ENCODE data around the gene TSACC. TPM values are rescaled to one million over a fixed set of nuclear protein-coding genes. Genes with fewer than 3 reads are reported as not detected.
"Not testable (repeated sequence)": the region's sequence is repeated elsewhere in the genome, so short reads cannot be mapped to it uniquely, and the experiment has no call there.

The TSACC gene
- total RNA-seq, 4 donors from 2014 or later: 1.2 to 8.3 TPM; not detected in 2

DNA sequence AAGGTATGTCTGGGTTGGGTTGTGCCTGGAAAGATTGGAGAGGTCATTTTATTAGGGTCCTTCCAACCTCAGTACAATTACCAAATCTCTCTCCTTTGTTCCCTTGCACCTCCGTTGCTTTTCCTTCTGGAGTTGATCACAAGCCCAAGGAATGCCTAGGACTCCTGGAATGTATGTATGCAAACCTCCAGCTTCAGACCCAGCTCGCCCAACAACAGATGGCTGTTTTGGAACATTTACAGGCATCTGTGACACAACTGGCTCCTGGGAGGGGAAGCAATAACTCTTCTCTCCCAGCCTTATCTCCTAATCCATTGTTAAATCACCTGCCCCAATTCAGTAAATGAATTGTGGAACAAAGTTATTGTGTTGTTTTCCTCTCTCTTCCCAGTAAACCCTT, 8.3 kb downstream of the TSACC start:
- intact Hi-C loops (cut with DNase I): no loop called here
- WGBS, 2 donors: 51 to 73% methylated on average over 2 of the region's 2 CpGs
- no peaks in the 10 kb centered on the region for H3K4me1 ChIP-seq

DNA sequence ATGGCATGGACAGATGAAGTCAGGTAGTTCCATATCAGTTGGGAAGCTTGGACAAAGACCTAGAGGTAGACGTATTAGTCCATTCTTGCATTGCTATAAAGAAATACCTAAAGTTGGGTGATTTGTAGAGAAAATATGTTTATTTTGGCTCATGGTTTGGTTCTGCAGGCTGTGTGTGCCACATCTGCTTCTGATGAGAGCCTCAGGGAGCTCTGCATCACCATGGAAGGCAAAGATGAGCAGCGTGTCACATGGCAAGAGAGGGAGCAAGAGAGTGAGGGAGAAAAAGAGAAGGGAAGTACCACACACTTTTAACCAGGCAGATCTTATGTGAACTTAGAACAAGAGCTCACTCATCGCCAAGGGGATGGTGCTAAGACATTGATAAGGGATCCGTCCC, 9.0 kb downstream of the TSACC start:
- Histone ChIP-seq H3K36me3 (no peaks in the 10 kb centered on the region), H3K9me3 (no peaks in the 10 kb centered on the region), H3K27ac (no peak overlapping the region), H3K27me3 (no peaks in the 10 kb centered on the region), H3K4me1 (no peaks in the 10 kb centered on the region), H3K4me3 (replicated peaks in 1 of 3) (no peak overlapping the region)
- no peak for TF ChIP-seq POLR2A (IDR thresholded peaks at IDR 0.05)
- TF ChIP-seq, protein P1, sequence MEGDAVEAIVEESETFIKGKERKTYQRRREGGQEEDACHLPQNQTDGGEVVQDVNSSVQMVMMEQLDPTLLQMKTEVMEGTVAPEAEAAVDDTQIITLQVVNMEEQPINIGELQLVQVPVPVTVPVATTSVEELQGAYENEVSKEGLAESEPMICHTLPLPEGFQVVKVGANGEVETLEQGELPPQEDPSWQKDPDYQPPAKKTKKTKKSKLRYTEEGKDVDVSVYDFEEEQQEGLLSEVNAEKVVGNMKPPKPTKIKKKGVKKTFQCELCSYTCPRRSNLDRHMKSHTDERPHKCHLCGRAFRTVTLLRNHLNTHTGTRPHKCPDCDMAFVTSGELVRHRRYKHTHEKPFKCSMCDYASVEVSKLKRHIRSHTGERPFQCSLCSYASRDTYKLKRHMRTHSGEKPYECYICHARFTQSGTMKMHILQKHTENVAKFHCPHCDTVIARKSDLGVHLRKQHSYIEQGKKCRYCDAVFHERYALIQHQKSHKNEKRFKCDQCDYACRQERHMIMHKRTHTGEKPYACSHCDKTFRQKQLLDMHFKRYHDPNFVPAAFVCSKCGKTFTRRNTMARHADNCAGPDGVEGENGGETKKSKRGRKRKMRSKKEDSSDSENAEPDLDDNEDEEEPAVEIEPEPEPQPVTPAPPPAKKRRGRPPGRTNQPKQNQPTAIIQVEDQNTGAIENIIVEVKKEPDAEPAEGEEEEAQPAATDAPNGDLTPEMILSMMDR (IDR thresholded peaks at IDR 0.05): no peak
- DNase-seq: no peak
- intact Hi-C loops (cut with DNase I): no loop called here
- 75 to 81% methylated on average over 4 of the region's 4 CpGs for WGBS, 2 donors

More for the DNA sequence above, 8.3 kb downstream of the TSACC start:
- no peaks in the 10 kb centered on the region for H3K36me3 ChIP-seq
- no peak overlapping the region for H3K27ac ChIP-seq
- TF ChIP-seq POLR2A (IDR thresholded peaks at IDR 0.05): no peak
- TF ChIP-seq, protein P1 (IDR thresholded peaks at IDR 0.05): no peak
- no peak overlapping the region for H3K4me3 ChIP-seq (replicated peaks in 1 of 3)
- no peak for DNase-seq
- H3K27me3 ChIP-seq: no peaks in the 10 kb centered on the region
- H3K9me3 ChIP-seq: no peaks in the 10 kb centered on the region

DNA sequence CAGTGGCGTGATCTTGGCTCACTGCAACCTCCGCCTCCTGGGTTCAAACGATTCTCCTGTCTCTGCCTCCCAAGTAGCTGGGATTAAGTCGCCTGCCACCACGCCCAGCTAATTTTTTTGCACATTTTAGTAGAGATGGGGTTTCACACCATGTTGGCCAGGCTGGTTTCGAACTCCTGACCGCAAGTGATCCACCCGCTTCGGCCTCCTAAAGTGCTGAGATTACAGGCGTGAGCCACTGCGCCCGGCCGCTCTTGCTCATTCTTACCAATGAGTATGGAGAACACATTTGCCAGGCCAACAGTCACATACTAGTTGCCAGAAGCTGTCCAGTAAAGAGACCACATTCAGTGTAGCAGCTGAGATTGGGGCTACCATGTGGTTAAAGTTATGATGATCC, 14.2 kb downstream of the TSACC start:
- 91 to 92% methylated on average over 13 of the region's 13 CpGs for WGBS, 2 donors

DNA sequence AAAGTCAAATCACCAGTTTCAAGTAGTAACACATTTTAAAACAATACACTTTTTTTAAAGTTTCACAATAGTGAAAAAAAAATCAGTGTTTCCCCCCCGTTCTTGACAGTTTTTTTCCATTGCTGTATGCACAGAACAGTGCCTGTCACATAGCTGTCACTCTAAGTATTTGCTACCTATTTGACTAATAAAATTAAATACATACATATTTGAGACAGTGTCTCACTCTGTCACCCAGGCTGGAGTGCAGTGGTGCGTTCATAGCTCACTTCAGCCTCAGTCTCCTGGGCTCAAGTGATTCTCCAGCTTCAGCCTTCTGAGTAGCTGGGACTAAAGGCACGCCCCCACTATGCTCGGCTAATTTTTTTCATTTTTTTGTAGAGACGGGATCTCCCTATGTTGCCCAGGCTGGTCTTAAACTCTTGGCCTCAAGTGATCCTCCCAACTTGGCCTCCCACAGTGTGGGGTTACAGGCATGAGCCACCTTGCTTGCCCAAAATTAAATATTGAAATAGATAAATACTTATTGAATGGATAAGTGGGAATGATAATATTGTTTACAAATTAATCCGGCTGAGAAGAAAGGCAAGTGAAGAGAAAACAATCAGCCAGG, 18.0 kb downstream of the TSACC start:
- Histone ChIP-seq H3K4me3 (replicated peaks in 1 of 3) (no peak overlapping the region), H3K4me1 (peaks cover 0 to 6% of the 10 kb centered on the region in 2 donors), H3K27me3 (no peaks in the 10 kb centered on the region), H3K9me3 (no peaks in the 10 kb centered on the region), H3K27ac (no peak overlapping the region), H3K36me3 (no peaks in the 10 kb centered on the region)
- intact Hi-C loops (cut with DNase I): no loop called here
- peak; percentile 47 to 48 for DNase-seq
- TF ChIP-seq, protein P1 (IDR thresholded peaks at IDR 0.05): no peak
- no peak for TF ChIP-seq POLR2A (IDR thresholded peaks at IDR 0.05)
- WGBS, 2 donors: 17 to 21% methylated on average over 6 of the region's 6 CpGs

More for the DNA sequence above, 14.2 kb downstream of the TSACC start:
- H3K9me3 ChIP-seq; H3K36me3 ChIP-seq; H3K4me1 ChIP-seq; intact Hi-C loops (cut with DNase I); H3K27ac ChIP-seq; H3K27me3 ChIP-seq; H3K4me3 ChIP-seq (replicated peaks in 1 of 3); DNase-seq: not testable (repeated sequence)

DNA sequence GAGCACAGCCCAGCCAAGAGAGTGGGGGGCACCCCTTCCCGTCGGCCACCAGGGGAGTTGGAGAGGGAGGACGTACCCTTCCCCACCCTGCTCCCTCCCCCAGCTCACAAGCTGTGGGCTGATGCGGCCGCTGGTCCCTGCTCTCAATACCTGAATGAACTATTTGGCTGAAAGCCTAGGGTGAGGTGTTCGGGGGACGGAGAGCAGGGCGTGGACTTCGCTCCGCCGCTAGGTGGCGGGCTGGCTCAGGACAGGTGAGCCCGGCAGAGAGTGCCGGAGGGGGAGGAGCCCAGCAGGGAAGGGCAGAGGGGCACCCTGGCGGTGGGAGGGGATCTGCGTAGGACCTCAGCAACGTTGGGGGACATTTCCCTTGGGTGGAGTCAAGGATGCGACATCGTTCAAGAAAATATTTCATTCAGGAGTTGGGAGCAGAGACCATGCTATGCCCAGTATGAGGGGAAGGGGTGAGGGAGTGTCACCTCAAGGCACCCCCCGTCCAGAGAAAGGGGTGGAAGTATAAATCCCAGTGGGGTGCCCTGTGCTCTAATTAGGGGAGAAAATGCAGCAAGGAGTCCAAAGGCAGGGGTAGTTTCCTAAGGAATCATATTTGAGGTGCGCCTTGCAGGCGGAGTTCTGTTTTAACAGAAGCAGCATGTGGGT, 18.7 kb downstream of the TSACC start:
- TF ChIP-seq, protein P1 (IDR thresholded peaks at IDR 0.05): peak; percentile 22 to 84 (median 64)
- no peak for TF ChIP-seq POLR2A (IDR thresholded peaks at IDR 0.05)
- intact Hi-C loops (cut with DNase I): no loop called here
- Histone ChIP-seq H3K4me3 (replicated peaks in 1 of 3) (no peak overlapping the region), H3K9me3 (no peaks in the 10 kb centered on the region), H3K27ac (no peak overlapping the region), H3K4me1 (peaks cover 0 to 6% of the 10 kb centered on the region in 2 donors), H3K27me3 (no peaks in the 10 kb centered on the region), H3K36me3 (no peaks in the 10 kb centered on the region)
- DNase-seq: peak; percentile 77 to 79
- 10 to 11% methylated on average over 18 to 22 of the region's 22 CpGs for WGBS, 2 donors

All from thyroid gland (tissue), 4 donors.